Measurements from ENCODE around the gene RUFY4.
"Not testable (repeated sequence)": the region's sequence is repeated elsewhere in the genome, so short reads cannot be mapped to it uniquely, and the experiment has no call there.

RUFY4 gene

GRCh38 chr2:218036371-218036770, 32.7 kb upstream of the RUFY4 start:
- Mint-ChIP-seq H3K9me3 (no peaks in the 10 kb centered on the region), H3K4me1 (peaks cover 17% of the 10 kb centered on the region), H3K27ac (no peak overlapping the region), H3K4me3 (no peak overlapping the region), H3K36me3 (ENCODE audit: low read depth) (no peaks in the 10 kb centered on the region), H3K27me3 (peaks cover 8% of the 10 kb centered on the region)
- ATAC-seq (no peak), DNase-seq (no peak)

GRCh38 chr2:218039171-218039570, 29.9 kb upstream of the RUFY4 start:
- Mint-ChIP-seq H3K36me3 (ENCODE audit: low read depth) (no peaks in the 10 kb centered on the region), H3K27ac (no peak overlapping the region), H3K4me3 (no peak overlapping the region), H3K9me3 (no peaks in the 10 kb centered on the region), H3K4me1 (peaks cover 18% of the 10 kb centered on the region), H3K27me3 (peaks cover 8% of the 10 kb centered on the region)
- DNase-seq (no peak), ATAC-seq (no peak)

- peaks cover 8% of the 10 kb centered on the region for H3K9me3 Mint-ChIP-seq
- H3K4me3 Mint-ChIP-seq: no peak overlapping the region
- no peak overlapping the region for H3K27ac Mint-ChIP-seq
- H3K36me3 Mint-ChIP-seq (ENCODE audit: low read depth): no peaks in the 10 kb centered on the region
- peaks cover 8% of the 10 kb centered on the region for H3K27me3 Mint-ChIP-seq
- DNase-seq (no peak), ATAC-seq (no peak)
- peaks cover 12% of the 10 kb centered on the region for H3K4me1 Mint-ChIP-seq
These were observed 28.2 kb upstream of the RUFY4 start for GRCh38 chr2:218040883-218041282.

GRCh38 chr2:218041302-218042168, 27.5 kb upstream of the RUFY4 start:
- no peak for DNase-seq
- H3K4me3 Mint-ChIP-seq: no peak overlapping the region
- H3K27me3 Mint-ChIP-seq: peaks cover 14% of the 10 kb centered on the region
- ATAC-seq: peak; percentile 40
- H3K36me3 Mint-ChIP-seq (ENCODE audit: low read depth): no peaks in the 10 kb centered on the region
- peak overlapping the region; percentile 41 for H3K27ac Mint-ChIP-seq
- peaks cover 8% of the 10 kb centered on the region for H3K9me3 Mint-ChIP-seq
- H3K4me1 Mint-ChIP-seq: peaks cover 15% of the 10 kb centered on the region

- peaks cover 18% of the 10 kb centered on the region for H3K27me3 Mint-ChIP-seq
- no peak overlapping the region for H3K4me3 Mint-ChIP-seq
- ATAC-seq: no peak
- peaks cover 8% of the 10 kb centered on the region for H3K9me3 Mint-ChIP-seq
- DNase-seq: no peak
- H3K4me1 Mint-ChIP-seq: peaks cover 15% of the 10 kb centered on the region
- no peak overlapping the region for H3K27ac Mint-ChIP-seq
- H3K36me3 Mint-ChIP-seq (ENCODE audit: low read depth): no peaks in the 10 kb centered on the region
These were observed 26.0 kb upstream of the RUFY4 start for GRCh38 chr2:218043100-218043499.

GRCh38 chr2:218043701-218044109, 25.3 kb upstream of the RUFY4 start:
- Mint-ChIP-seq H3K27ac (no peak overlapping the region), H3K4me3 (no peak overlapping the region), H3K36me3 (ENCODE audit: low read depth) (no peaks in the 10 kb centered on the region), H3K27me3 (peaks cover 18% of the 10 kb centered on the region), H3K9me3 (peaks cover 8% of the 10 kb centered on the region), H3K4me1 (peaks cover 15% of the 10 kb centered on the region)
- ATAC-seq (no peak), DNase-seq (no peak)

GRCh38 chr2:218044599-218044998, 24.5 kb upstream of the RUFY4 start:
- H3K27me3 Mint-ChIP-seq: peaks cover 16% of the 10 kb centered on the region
- H3K27ac Mint-ChIP-seq; H3K4me1 Mint-ChIP-seq; DNase-seq; H3K36me3 Mint-ChIP-seq (ENCODE audit: low read depth); ATAC-seq; H3K4me3 Mint-ChIP-seq; H3K9me3 Mint-ChIP-seq: not testable (repeated sequence)

- Mint-ChIP-seq H3K36me3 (ENCODE audit: low read depth) (peaks cover 5% of the 10 kb centered on the region), H3K4me3 (no peak overlapping the region), H3K27me3 (peaks cover 13% of the 10 kb centered on the region), H3K4me1 (peaks cover 7% of the 10 kb centered on the region), H3K27ac (no peak overlapping the region), H3K9me3 (peaks cover 17% of the 10 kb centered on the region)
- DNase-seq (no peak), ATAC-seq (no peak)
These were observed 22.8 kb upstream of the RUFY4 start for GRCh38 chr2:218046238-218046637.

- peaks cover 7% of the 10 kb centered on the region for H3K36me3 Mint-ChIP-seq (ENCODE audit: low read depth)
- H3K4me1 Mint-ChIP-seq: peaks cover 2% of the 10 kb centered on the region
- H3K27ac Mint-ChIP-seq: no peak overlapping the region
- H3K27me3 Mint-ChIP-seq: peaks cover 13% of the 10 kb centered on the region
- DNase-seq: no peak
- H3K4me3 Mint-ChIP-seq: no peak overlapping the region
- H3K9me3 Mint-ChIP-seq: peaks cover 23% of the 10 kb centered on the region
- no peak for ATAC-seq
These were observed 21.4 kb upstream of the RUFY4 start for GRCh38 chr2:218047536-218048225.

GRCh38 chr2:218051903-218052302, 17.1 kb upstream of the RUFY4 start:
- H3K36me3 Mint-ChIP-seq (ENCODE audit: low read depth): peaks cover 7% of the 10 kb centered on the region
- H3K9me3 Mint-ChIP-seq: peaks cover 15% of the 10 kb centered on the region
- no peak for ATAC-seq
- no peak for DNase-seq
- H3K4me1 Mint-ChIP-seq: no peaks in the 10 kb centered on the region
- H3K4me3 Mint-ChIP-seq: no peak overlapping the region
- H3K27ac Mint-ChIP-seq: no peak overlapping the region
- peaks cover 15% of the 10 kb centered on the region for H3K27me3 Mint-ChIP-seq

- no peak for DNase-seq
- no peak overlapping the region for H3K4me3 Mint-ChIP-seq
- no peaks in the 10 kb centered on the region for H3K36me3 Mint-ChIP-seq (ENCODE audit: low read depth)
- H3K4me1 Mint-ChIP-seq: no peaks in the 10 kb centered on the region
- ATAC-seq: no peak
- H3K27ac Mint-ChIP-seq: no peak overlapping the region
- no peaks in the 10 kb centered on the region for H3K9me3 Mint-ChIP-seq
- H3K27me3 Mint-ChIP-seq: peaks cover 10% of the 10 kb centered on the region
These were observed 9.8 kb upstream of the RUFY4 start for GRCh38 chr2:218059289-218059688.

- Mint-ChIP-seq H3K27ac (no peak overlapping the region), H3K27me3 (peaks cover 14% of the 10 kb centered on the region), H3K4me1 (no peaks in the 10 kb centered on the region), H3K4me3 (no peak overlapping the region), H3K36me3 (ENCODE audit: low read depth) (no peaks in the 10 kb centered on the region), H3K9me3 (no peaks in the 10 kb centered on the region)
- DNase-seq (no peak), ATAC-seq (no peak)
These were observed 8.9 kb upstream of the RUFY4 start for GRCh38 chr2:218060118-218060517.

GRCh38 chr2:218060950-218061660, 7.9 kb upstream of the RUFY4 start:
- Mint-ChIP-seq H3K36me3 (ENCODE audit: low read depth) (no peaks in the 10 kb centered on the region), H3K4me1 (no peaks in the 10 kb centered on the region), H3K27ac (no peak overlapping the region), H3K27me3 (peaks cover 9% of the 10 kb centered on the region), H3K9me3 (no peaks in the 10 kb centered on the region), H3K4me3 (no peak overlapping the region)
- no peak for DNase-seq
- ATAC-seq: no peak

GRCh38 chr2:218063486-218063885, 5.6 kb upstream of the RUFY4 start:
- no peaks in the 10 kb centered on the region for H3K36me3 Mint-ChIP-seq (ENCODE audit: low read depth)
- ATAC-seq: no peak
- H3K9me3 Mint-ChIP-seq: no peaks in the 10 kb centered on the region
- peaks cover 13% of the 10 kb centered on the region for H3K27me3 Mint-ChIP-seq
- H3K27ac Mint-ChIP-seq: no peak overlapping the region
- no peak for DNase-seq
- H3K4me3 Mint-ChIP-seq: no peak overlapping the region
- H3K4me1 Mint-ChIP-seq: no peaks in the 10 kb centered on the region

- Mint-ChIP-seq H3K9me3 (no peaks in the 10 kb centered on the region), H3K27ac (no peak overlapping the region), H3K4me3 (no peak overlapping the region), H3K27me3 (peaks cover 16% of the 10 kb centered on the region), H3K36me3 (ENCODE audit: low read depth) (no peaks in the 10 kb centered on the region), H3K4me1 (no peaks in the 10 kb centered on the region)
- DNase-seq (no peak), ATAC-seq (no peak)
These were observed 5.2 kb upstream of the RUFY4 start for GRCh38 chr2:218063896-218064295.
